GM23248 (cell line): ENCODE data around the gene L3MBTL1.

Experiments used
- EZH2 ChIP-seq: fragments of 200-600 bp; sonication (generic); IDR thresholded peaks from 2 replicates; pipeline ENCODE4 v1.6.1; 2018; ENCODE audit warnings: antibody characterized with exemption, mild to moderate bottlenecking; ENCODE audit not compliant: insufficient read depth, poor library complexity, severe bottlenecking
- EZH2phosphoT487 ChIP-seq: fragments of 200-600 bp; sonication (generic); IDR thresholded peaks from 2 replicates; pipeline ENCODE4 v1.6.1; 2018; ENCODE audit warnings: antibody characterized with exemption, moderate library complexity, mild to moderate bottlenecking, low read depth; ENCODE audit not compliant: insufficient read depth

DNA sequence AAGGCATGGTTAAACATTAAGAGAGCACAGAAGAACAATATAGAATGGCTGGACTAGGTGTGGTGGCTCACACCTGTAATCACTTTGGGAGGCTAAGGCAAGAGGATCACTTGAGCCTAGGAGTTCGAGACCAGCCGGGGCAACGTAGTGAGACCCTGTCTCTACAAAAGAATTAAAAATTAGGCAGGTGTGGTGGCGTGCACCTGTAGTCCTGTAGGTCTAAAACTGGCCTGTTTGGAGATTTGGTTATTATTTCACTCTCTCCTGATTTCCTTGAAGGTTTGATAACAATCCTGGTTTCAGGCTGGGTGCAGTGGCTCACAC, 34.2 kb upstream of the L3MBTL1 start:
- TF ChIP-seq EZH2 (no peak), EZH2phosphoT487 (no peak)
